Mesenteric fat pad (tissue), 1 donor: ENCODE results near the gene PRDM16. TPM values are rescaled to one million over a fixed set of nuclear protein-coding genes. Genes with fewer than 3 reads are reported as not detected.
"Not testable (repeated sequence)": the region's sequence is repeated elsewhere in the genome, so short reads cannot be mapped to it uniquely, and the experiment has no call there.

ENCODE experiments used
- DNase-seq: peaks from one replicate; pipeline ENCODE4 v3.0.0-alpha.2; 2020; ENCODE audit warnings: low spot score
- total RNA-seq: library from RNA; stranded (reverse); fragmentation: NEBNext Ultra II Directional; extraction: Animal tissue kit (Norgen Biotek cat#: 25700); gene quantifications from one replicate; pipeline ENCODE4 v1.2.1, GENCODE V29; 2021
- donor health status: DM: yes; HTN: yes; CAD: no.

PRDM16 gene
- total RNA-seq, 1 donor from 2014 or later: 3.9 TPM

DNA sequence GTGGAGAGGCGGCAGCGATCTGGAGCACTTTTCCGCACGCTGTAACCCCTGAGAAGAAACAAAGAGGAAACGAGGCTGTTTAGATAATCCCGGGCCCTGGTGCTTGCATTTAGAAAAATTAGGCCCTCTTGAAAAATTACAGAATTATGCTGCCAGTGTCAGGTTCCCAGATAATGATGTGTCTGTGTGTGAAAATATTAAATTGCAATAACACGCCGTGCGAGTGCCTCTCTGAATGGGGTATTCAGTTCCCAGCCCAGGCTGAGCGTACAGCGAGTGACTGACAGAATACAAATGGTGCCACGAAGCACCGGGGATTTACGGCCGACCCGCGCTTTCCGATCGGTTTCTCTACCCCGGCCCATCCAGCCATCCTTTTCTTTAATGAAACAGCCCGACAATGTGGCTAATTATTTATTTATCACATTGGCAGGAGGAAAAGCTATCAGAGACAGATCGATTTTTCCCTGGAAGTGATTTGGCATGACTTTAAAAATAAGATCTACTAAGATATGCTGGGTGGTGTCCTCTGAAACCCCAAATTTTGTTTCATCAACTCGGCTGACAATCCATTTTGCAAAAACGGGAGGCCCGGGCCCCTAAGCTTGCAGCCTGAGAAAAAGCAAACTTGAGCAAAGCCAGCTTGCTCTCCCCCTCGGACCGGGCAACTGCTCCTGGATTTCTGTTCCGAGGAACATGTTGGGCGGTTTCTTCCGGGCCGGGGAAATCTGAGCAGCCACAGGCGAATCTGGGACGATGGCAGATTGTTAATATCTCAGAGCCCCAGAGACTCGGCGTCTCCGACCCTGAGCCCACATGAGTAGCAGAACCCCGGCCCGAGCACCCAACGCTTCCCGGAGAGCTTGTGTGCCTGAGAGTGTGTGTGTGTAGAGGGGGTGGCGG is 11.3 kb downstream of the PRDM16 start:
- DNase-seq: no peak

DNA sequence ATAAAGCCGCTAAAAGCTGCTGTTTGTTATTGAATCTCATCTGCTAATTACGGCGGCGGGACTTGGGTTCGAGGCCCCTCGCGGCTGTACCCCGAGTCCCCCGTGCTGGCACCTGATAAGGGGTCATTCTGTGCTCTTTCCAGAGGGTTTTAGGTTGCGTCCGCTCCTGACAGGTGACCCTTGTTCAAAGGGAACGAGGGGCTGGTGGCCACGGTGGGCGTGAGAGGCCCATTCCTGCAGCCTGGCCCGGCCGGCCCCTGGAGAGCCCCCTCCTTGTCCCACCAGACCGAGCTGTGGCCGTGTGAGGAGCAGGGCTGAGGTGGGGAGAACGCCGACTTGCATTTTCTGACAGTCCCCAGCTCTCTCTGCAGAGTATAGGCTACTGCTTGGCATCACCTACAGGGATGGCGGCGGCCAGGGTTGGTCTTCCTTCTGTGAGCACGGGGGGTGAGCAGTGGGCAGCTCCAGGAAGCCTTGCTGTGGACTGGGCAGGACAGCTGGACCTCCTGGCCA is 12.2 kb downstream of the PRDM16 start:
- no peak for DNase-seq

DNA sequence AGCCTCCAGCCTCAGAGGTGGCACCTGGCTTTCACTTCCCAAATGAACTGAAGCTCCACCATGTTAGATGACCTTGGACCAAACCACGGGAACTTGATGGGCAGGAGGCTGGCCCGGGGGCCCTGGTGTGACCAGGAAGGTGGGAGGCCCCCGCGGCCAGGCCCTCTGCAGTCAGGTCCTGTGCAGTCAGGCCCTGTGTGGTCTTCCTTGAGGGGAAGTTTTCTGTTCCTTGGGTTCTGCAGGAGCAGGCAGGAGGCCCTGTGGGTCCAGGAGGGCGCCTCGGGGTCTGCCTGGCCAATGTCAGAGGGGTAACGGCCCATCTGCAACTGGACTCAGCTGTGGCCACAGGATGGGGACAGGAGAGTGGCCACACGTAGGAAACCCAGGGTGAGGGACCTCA is 13.0 kb downstream of the PRDM16 start:
- no peak for DNase-seq

DNA sequence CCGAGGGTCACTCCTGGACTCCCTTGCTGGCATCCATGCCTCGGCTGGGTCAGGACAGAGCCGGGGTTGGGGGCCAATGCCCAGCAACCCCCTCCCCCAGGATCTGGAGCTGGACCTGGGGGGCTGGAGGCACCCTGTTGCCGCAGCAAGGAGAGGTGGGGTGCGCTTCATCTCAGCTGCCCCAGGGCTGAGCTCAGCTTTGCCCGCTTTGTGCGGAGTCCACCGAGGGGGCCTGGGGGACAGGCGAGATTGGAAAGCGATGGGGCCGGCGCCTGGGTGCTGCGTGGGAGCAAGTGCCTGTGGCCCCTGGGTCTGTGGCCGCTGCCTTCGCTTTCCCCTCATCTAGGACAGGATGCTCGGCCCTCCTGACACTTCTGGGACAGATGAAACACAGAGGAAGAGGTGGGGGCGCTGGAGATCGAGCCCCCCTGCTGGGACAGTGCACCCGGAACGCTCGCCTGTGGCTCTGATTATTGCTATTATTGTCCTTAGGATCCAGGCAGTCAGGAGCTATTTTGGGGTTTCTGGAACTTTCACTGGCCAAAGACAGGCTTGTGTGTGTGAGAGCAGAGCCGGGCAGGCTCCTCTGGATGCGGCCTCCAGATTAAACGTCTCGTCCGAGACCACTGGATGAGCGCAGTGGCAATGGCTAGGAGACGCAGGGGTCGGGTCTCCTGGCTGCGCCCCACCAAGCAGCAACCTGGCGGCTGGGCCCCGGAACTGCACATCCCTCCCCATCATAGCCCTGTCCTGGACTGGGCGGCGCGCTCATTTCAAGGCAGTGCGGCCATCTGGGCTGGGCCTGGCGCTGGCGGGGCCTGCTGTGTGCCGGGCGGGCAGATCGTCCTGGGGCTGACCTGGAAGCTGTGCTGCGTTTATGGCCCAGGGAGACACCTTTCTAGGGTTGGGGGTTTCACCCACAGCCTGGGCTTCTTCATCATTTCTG is 13.8 kb downstream of the PRDM16 start:
- no peak for DNase-seq

DNA sequence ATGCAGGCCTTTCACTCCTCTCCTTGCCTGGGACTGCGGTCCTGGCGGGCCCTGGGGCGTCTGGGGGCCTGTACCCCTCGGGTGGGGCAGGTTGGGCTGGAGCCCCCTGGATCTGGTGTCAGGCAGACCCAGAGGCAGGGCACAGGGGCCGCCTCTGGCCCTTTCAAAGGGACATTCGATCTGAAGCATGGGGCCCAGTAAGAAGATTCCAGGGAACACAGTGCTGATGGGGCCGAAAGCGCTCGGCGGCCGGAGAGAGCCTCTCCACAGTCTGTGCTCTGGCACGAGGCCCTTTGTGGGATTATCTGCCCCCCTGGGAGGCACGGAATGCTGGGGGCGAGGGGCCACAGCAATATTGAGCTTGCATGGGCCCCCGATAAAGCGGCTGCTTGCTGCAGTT is 15.2 kb downstream of the PRDM16 start:
- no peak for DNase-seq

DNA sequence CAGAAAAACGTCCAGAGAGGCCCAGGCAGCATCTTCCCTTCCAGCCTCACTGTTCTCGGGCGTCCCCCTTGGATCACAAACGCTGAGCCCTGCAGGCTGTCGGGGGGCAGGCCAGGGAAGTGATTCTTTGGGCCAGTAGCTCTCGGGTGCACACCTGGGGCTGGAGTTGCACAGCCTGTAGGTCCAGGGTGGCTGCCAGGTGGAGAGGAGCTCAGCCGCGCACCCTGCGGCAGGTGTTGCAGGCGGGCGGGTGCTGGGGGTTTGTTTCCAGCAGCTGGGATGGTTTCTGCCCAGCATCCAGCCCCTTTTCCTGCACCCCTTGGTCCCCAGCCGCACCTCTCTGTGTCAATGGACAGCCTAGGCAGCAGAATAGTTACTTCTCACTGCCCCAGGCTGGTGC is 15.7 kb downstream of the PRDM16 start:
- no peak for DNase-seq

DNA sequence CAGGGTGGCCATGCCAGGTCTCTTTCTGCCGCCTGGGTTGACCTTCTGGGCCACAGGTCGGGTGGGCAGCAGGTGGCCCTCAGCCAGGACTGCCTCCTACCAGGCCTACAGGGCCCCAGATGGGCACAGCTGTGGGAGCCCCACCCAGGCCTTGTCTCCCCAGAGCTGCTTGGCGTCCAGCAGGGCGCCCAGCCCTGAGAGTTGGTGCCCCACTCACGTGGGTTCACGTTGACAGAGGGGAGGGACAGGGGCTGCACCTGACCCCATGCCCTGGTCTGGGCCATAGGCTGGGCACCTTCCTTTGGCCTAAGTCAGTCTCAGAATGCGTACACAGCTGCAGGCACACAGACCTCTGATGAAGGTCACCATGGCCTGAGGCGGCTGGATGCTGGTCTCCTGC is 16.7 kb downstream of the PRDM16 start:
- no peak for DNase-seq

DNA sequence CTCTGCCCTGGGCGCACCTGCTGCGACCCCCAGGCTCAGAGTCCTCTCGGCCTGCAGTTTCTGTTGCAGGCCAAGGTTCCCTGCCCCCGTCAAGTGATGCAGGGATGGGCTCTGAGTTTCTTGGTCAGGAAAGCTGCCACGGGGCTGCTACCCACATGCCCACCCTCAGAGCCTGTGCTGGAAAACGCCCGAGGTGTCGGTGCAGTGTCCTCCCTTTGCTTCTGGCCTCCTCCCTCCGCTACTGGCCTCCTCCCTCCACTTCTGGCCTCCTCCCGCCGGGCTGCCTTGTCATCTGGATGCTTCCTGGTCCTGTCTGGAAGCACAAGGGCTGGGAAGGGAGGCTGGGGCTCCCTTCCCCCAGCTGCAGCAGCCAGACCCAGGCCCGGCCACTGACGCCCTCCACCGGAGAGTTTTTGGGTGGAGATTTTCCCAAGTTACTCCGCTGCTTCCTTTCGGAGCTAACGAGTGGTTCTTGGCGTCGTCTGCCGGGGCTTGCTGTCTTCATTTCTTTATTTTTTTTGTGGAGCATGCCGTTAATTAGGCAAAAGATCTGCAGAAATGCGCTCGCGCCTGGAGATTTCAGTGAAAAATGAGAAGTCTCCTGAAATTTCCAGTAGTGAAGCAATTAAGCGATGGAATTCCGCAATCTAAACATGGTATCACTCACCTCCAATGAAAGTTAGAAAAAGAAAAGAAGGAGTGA is 17.4 kb downstream of the PRDM16 start:
- DNase-seq: no peak

DNA sequence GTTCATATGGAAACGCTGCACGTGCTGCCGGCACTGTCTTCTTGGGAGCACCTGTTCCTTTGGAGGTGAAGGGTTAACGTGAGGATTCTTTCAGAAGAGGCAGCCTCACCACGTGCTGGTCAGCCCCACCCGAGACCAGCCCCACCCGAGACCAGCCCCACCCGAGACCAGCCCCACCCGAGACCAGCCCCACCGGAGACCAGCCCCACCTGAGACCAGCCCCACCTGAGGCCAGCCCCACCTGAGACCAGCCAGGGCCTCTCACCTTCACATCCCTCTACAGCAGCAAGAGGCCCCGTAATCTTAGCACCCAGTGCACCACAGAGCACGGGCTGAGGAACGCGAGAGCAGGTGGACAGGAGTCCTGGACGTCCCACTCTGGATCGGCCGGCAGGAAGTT is 18.0 kb downstream of the PRDM16 start:
- no peak for DNase-seq

DNA sequence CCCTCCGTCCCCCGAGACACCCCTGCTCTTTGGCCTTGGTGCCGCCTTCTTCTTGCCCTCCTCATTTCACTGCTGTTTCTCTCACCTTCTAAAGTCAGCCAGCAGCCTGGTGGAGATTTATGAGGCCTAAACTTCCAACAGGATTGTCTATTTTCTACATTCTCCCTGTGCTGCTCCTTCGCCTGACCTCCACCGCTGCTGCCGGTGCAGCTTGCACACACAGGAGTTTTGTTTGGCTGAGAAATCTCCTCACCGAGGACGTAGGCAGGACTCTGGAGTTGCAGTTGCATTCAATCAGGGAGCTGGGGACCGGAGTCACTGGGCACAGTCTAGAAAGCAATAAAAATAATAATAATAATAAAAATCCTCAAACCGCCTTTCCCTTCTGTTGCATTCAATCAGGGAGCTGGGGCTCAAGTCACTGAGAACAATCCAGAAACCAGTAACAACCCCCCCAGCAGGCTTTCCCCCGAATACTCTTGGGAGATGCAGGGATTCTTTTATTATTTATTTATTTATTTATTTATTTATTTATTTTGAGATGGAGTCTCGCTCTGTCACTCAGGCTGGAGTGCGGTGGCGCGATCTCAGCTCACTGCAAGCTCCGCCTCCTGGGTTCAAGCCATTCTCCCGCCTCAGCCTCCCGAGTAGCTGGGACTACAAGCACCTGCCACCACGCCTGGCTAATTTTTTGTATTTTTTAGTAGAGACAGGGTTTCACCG is 19.1 kb downstream of the PRDM16 start:
- DNase-seq: not testable (repeated sequence)

DNA sequence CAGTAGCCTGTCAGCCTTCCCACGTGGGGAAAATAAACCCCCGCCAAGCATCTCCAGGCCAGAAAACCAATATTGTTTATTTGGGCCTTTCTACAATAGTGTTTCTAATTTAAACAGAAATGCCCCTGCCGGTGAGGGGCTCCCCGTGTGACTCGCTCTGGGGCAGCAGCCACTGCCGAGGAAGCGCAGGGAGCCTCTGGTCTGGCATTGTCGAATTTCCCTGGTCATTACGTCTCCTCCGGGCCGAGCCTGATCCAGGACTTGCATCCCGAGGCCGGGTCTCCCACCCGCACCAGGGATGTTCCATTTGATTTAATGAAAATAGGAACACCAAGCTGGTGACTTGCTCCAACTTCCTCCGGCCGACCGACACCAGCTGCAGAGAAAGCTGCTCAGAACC is 20.5 kb downstream of the PRDM16 start:
- DNase-seq: no peak

DNA sequence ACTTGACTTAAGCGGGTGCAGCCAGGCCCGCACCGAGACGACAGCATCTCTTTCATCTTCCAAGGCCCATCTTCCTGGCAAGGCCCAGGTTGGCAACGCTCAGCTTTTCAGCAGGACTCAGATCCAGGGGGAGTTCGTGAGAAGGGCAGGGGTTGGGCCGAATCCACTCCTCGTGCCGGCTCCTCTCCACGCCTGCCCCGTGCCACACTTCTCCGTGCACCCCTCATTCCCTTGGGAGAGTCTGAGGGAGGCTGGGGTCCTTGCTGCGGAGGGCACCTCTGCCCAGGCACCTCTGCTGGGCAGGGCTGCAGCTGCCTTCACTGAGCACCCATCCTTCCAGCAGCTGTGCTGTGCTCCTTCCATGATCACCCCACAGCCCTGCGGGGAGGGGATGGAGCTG is 22.3 kb downstream of the PRDM16 start:
- no peak for DNase-seq

DNA sequence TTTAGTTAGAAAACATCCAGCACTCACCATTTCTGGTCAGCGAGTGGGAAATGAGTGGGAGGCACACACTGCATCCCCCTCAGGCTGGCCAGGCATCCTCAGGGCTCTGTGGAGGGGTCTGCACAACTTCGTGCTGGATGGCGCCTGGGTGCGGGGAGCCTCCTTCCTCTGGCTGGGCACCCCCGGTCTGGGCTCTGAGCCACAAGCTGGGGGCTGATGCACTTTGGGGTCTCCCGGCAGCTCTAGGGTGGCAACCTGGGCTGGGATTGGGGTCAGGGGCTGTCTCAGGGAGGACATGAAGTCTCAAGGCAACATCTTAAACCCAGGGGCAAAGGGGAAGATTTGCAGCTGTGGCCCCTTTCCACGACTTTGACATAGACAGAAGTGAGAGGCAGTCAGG is 23.5 kb downstream of the PRDM16 start:
- no peak for DNase-seq

DNA sequence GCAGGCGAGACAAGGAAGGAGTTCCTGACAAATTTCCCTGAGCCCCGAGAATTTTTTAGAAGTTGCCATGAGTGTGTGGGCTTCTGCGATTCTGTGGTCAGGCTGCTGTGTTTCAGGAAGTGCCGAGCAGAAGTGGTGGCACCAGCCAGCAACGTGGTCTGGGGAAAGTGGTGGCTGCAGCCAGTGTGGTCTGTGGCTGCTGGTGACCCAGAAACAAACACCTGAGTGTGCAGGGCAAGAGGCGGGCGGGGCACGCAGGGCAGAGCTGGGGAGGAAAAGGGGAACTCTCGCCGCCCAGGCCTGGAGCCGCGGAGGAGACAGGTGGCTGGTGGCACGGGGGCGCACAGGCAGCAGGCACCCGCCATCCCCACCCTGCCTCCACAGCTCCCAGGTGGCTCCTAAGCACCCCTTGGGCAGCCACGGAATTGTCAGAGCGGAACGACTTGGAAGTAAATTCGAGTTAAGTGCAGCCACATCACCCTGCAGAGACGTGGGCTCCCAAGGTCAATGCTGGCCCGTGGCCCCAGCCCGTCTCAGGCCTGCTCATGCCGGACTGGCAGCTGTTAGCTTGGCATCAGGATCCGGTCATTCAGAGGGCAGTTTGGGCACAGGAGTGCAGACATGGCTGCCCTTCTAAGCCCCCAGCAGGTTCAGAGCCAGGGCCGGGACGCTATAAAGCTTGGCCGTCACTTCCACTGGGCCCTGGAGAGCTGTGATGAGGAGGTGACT is 25.1 kb downstream of the PRDM16 start:
- no peak for DNase-seq

DNA sequence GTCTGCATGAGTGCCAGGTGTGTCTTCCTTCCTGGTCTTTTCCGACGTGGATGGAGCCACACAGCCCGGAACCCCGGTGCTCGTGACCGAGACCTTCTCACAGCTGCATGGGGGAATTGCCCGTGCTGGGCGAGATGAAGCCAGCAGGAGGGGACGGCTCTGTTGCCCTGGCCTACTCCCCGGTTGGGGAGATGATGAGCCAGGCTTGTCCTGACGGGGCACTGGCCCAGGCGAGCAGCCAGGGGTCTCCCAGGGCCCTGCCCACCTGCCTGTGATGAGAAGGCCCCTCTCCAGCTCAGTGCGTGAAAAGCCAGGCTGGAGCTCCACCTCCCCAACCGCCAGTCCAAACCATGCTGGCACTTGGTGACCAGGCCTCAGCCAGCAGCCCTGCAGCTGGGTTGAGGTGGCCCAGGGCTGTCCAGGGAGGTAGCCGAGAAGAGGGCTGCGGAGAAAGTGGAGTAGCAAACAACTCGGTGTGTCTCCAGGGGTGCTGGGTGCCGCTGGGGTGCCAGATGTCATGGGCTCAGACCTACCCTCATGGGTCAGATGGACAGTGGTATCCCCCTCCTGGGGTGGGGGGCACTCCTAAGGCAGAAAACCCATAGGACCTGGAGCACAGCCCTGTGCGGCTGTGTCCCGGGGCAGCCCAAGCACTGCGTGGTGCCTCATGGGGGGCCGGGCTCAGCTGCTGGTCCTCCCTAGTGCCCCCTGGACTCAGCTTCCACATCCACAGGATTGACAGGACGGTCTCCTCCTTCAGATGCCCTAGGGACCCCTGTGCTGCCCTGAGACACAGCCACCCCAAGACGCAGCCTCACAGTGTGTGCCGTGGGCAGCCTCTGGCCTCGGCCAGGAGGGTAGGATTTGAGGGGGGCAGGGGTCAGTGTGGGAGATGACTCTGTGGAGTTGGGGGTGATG is 26.1 kb downstream of the PRDM16 start:
- no peak for DNase-seq

DNA sequence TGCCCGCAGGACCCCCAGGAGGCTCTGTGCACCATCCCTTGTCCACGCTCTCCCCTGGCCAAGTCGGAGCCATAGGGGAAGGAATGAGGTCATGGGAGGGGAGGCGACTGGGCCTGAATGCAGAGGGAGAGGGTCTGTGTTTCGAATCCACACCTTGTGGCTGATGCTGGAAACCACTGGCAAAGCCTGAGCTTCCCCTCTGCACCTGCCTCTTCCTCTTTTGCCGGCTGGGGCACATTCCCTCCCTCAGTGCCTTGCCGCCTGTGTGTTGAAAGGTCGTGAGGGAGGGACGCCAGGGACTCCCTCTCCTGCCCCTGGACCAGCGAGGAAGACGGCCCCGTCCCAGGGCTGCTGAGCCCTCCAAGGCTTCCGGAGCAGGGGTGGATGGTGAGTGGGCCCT is 27.3 kb downstream of the PRDM16 start:
- DNase-seq: no peak

DNA sequence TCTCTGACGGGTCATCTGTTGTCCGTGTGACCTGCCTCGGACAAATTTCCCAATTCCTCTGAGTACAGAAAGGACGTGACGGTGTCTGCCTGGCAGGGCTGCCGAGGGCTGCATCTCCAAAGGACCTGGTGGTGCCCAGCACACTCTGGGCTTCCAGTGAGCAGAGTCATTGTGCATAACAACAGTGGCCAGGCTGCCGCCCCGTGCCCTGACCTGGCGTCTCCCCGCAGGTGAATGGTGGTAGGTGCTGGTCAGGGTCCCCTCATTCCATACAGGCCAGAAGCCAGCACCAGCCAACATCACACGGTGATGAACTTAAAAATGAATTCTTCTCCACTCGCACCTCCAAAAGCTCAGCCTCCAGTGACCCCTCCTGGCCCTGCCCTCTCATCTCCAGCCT is 28.2 kb downstream of the PRDM16 start:
- DNase-seq: no peak

DNA sequence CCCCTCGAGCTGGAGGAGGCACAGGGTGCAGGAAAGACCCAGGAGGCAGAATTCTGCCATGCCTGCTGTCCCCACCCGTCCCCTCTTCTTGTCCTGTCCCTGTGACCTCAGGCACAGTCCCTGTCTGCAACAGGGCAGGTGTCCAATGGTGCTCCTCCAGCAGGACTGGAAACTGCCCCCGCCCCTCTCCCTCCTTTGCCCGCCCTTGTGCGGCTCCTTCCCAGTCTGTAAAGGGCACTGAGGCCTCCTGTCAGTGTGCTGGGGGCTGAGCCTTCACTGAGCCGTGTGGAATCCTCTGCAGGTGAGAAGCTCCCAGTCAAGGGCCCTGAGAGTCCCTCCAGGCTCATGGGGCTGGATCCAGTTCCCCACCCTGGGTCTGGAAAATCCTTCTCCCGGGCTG is 28.9 kb downstream of the PRDM16 start:
- no peak for DNase-seq

DNA sequence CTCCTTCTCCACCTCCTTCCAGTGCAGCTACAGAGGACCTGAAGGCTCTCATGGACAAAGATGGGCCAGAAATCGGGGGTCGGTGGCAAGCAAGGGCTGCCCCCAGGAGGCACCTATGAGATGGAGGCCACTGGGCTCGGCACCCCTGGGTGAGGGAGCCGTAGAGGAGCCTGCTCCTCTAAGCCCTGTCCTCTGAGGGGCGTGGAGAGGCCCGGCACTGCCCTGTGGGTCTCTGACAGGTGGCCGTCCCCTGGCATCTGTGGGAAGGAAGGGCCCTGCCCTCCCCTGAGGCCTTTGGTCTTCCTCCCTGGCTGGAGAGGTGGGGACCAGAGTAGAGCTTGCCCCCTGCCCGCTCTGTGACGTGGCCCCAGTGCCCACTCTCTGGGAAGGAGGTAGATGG is 30.9 kb downstream of the PRDM16 start:
- no peak for DNase-seq
